ENCODE results near the gene AMPH.

AMPH gene

GRCh38 chr7:38630720-38631673 is at the start of gene AMPH:
AMPH (minus strand) TSS chr7:38631373; CDS start chr7:38631351, 22 bp downstream.
- TF ChIP-seq CTCF (IDR thresholded peaks at IDR 0.05; ENCODE audit: low read depth, low read length) = no peak
- no peak for DNase-seq (ENCODE audit: extremely low read depth, low read depth)

- DNase-seq (ENCODE audit: extremely low read depth, low read depth) = no peak
- no peak for TF ChIP-seq CTCF (IDR thresholded peaks at IDR 0.05; ENCODE audit: low read depth, low read length)
Observed at GRCh38 chr7:38679419-38679818, 48.2 kb upstream of the AMPH start.

- no peak for TF ChIP-seq CTCF (IDR thresholded peaks at IDR 0.05; ENCODE audit: low read depth, low read length)
- no peak for DNase-seq (ENCODE audit: extremely low read depth, low read depth)
Observed at GRCh38 chr7:38678698-38679054, 47.5 kb upstream of the AMPH start.

- no peak for TF ChIP-seq CTCF (IDR thresholded peaks at IDR 0.05; ENCODE audit: low read depth, low read length)
- DNase-seq (ENCODE audit: extremely low read depth, low read depth) = no peak
Observed at GRCh38 chr7:38677981-38678697, 47.0 kb upstream of the AMPH start.

GRCh38 chr7:38675494-38676106 is 44.4 kb upstream of the AMPH start:
- no peak for DNase-seq (ENCODE audit: extremely low read depth, low read depth)

GRCh38 chr7:38674513-38674912 is 43.3 kb upstream of the AMPH start:
- no peak for TF ChIP-seq CTCF (IDR thresholded peaks at IDR 0.05; ENCODE audit: low read depth, low read length)
- no peak for DNase-seq (ENCODE audit: extremely low read depth, low read depth)

More at GRCh38 chr7:38675494-38676106, 44.4 kb upstream of the AMPH start:
- no peak for TF ChIP-seq CTCF (IDR thresholded peaks at IDR 0.05; ENCODE audit: low read depth, low read length)

Measured in AG09319 (cell line).